ENCODE measurements around the gene CENPO.
A peak's percentile ranks its signal among the peaks of the same experiment; 100 is the strongest.

CENPO gene

GRCh38 chr2:24863641-24864040 is 70.4 kb downstream of the CENPO start:
- no peak for DNase-seq (ENCODE audit: low spot score)

- no peak for DNase-seq (ENCODE audit: low spot score)
These were observed 73.7 kb downstream of the CENPO start for GRCh38 chr2:24866946-24867345.

GRCh38 chr2:24870440-24870839 is 77.2 kb downstream of the CENPO start:
- no peak for DNase-seq (ENCODE audit: low spot score)

GRCh38 chr2:24870891-24871705 is 77.9 kb downstream of the CENPO start:
- no peak for DNase-seq (ENCODE audit: low spot score)

GRCh38 chr2:24871852-24872333 is 78.7 kb downstream of the CENPO start:
- peak; percentile 56 for DNase-seq (ENCODE audit: low spot score)

Measured in kidney tubule cell (primary cell).